Measurements from ENCODE around the gene PUS3.
A peak's percentile ranks its signal among the peaks of the same experiment; 100 is the strongest.

The PUS3 gene

DNA sequence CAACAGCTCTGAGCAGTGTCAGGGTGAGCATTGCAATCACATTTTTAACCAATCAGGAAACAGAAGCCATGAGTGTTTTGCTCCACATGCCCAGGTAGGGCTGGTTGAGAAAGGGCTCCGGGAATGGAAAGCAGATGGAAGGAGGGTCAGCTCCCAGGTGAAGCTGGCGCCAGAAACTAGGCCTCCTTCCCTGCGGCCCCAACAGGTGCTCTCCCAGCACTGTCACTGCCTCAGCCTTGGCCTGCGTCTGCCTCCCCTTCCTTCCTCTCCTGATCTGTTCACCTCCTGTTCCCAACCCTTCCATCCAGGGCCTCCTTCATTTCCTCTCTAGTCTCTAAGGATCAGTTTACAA is 38.2 kb upstream of the PUS3 start:
- no peak for DNase-seq

- DNase-seq, result no peak
Observed at GRCh38 chr11:125940145-125940544, 37.1 kb upstream of the PUS3 start.

- DNase-seq, result no peak
Observed at GRCh38 chr11:125939081-125939521, 36.1 kb upstream of the PUS3 start.

DNA sequence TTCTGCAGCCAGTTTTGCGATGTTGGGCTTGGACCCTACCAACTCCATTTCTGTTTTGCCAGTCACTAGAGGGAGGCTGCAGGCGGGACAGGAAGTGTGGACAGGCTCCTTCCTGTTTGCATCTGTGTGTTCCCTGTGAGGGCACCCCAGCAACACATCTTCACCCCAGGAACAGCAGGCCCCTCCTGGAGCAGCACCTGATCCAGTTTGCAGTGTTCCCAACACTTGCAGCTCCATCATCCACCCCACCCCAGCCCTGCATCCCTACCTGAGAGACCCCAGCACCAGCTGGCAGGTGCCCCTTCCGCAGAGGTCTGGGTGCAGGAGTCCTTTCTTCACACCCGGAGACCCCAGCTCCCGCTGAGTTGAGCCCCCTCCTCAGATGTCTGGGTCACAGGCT is 35.4 kb upstream of the PUS3 start:
- no peak for DNase-seq

DNA sequence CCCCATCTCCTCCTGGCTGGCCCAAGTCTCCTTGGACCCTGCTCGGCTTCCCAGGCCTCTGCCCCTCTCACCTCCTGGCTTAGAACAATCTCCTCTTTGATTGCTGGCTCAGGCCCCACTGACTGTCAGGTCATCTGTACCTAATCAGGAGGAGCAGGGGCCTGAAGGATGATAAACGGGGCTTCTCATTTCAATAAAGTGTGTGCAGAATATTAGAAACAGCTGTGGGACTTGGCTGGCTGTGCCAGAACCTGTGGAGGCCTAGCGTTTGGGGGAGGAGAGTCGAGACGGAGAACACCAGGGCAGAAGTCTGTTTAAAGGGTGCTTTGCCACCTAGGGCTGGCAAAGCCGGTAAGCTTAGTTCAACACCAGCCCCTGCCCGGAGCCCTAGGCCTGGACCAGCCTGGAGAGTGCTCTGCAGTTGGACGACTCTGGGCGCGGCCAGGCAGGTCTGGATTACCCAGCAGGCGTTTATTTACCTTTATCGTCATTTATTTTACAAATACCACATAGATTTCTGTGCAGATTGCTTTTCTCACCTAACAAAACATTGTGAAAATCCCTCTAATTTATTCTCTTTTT is 32.7 kb upstream of the PUS3 start:
- no peak for DNase-seq

GRCh38 chr11:125935056-125935455 is 32.0 kb upstream of the PUS3 start:
- DNase-seq, result no peak

GRCh38 chr11:125934473-125934872 is 31.5 kb upstream of the PUS3 start:
- DNase-seq, result no peak

- DNase-seq, result no peak
Observed at GRCh38 chr11:125933030-125933813, 30.2 kb upstream of the PUS3 start.

- DNase-seq, result no peak
Observed at GRCh38 chr11:125932301-125932700, 29.3 kb upstream of the PUS3 start.

- DNase-seq, result no peak
Observed at GRCh38 chr11:125931668-125932067, 28.7 kb upstream of the PUS3 start.

GRCh38 chr11:125931116-125931515 is 28.1 kb upstream of the PUS3 start:
- DNase-seq, result no peak

GRCh38 chr11:125930076-125930450 is 27.1 kb upstream of the PUS3 start:
- no peak for DNase-seq

GRCh38 chr11:125929445-125930075 is 26.6 kb upstream of the PUS3 start:
- DNase-seq, result no peak

DNA sequence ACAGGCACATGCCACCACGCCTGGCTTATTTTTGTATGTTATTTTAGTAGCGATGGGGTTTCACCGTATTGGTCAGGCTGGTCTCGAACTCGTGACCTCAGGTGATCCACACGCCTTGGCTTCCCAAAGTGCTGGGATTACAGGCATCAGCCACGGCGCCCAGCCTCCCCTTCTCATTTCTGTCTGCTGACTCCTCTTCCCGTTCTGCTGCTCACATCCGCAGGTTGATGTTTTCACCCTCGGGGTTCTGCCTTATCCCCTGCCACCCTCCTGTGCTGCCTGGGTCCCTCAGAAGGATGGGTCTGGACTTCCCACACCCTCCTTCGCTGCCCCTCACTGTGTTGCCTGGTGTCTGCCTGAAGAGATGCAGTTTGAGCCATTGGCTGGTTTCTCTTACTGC is 23.7 kb upstream of the PUS3 start:
- no peak for DNase-seq

- DNase-seq, result no peak
Observed at GRCh38 chr11:125925804-125926203, 22.8 kb upstream of the PUS3 start.

DNA sequence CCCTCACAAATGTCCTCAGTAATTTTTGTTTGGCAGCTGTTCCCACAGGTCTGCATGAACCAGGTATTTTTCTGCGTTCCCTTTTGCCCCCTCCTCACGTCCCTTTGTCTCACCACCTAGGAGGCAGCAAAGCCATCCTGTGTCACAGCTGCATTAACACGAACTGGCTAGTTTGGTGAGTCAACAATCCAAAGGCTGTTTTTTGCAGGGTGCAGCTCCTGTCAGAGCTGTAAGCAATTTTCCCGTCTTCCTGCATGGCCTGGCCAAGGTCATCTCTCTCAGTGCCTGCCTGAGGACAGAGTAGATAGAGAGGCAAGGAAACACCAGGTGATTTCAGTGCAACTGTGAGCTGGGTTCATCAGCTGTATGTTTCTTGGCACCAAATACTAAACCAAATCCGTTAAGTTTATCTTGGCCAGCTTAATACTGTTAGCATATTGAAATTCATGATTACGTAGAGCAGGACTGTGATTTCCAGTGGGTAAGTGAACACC is 22.3 kb upstream of the PUS3 start:
- DNase-seq, result no peak

DNA sequence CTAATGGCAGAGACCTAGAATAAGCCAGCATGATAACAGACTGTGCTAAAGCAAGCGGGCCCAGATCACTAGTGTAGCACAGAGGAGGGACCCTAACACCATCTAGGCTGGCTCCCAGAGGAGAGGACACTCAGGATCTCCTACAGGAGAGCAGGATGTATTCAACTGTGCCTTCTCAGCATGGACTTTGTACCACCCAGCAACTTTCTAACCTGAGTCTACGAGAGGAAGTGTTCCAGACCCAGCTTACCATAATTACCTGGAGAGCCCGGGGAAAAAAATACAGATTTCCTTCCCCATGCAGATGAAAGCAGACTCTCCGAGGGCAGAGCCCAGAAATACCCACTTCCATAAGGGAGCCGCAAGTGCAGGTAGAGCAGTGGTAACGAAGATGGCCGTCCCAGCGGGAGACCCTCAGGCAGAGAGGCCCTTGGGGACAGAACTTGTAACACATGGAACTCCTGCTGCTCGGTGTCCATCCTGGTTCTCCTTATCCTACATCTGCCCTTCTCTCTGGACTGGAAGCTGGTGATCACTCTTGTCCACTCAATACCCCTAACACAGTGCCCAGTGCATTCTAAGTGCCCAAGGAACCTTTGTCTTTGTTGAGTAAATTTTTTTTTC is 21.5 kb upstream of the PUS3 start:
- DNase-seq, result no peak

DNA sequence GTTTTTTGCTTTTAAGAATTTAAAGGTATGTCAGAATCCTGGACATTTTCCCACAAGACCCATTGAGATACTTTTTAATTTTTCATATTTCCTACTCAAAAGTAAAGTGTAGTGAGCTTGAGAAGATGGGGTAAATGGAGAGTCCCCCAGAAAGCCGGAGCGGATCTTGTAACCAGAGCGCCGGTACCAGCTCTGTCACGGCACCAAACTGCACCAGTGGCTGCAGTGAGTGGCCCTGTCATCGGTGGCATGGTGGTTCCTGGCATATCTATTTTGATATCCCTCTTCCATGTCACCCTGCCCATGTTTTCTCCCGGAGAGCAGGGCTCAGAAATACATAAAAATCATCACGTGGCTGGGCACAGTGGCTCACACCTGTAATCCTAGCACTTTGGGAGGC is 20.6 kb upstream of the PUS3 start:
- DNase-seq, result no peak

- peak; percentile 47 for DNase-seq
Observed at GRCh38 chr11:125923012-125923579, 20.1 kb upstream of the PUS3 start.

- no peak for DNase-seq
Observed at GRCh38 chr11:125922156-125922555, 19.1 kb upstream of the PUS3 start.

DNA sequence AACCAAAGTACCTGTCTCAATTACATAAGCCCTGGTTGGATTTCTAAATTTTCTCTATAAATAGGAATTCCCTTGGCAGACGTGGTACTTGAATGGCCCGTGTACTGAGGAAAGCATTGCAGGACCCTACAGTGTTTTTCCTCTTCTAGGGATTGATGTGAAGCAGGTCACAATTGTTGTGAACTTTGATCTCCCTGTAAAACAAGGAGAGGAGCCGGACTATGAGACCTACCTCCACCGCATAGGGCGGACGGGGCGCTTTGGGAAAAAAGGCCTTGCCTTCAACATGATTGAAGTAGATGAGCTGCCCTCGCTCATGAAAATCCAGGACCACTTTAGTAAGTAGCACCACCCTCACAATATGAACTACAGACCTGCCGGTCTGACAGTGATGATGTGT is 18.0 kb upstream of the PUS3 start:
- no peak for DNase-seq

GRCh38 chr11:125918140-125918840 is 15.3 kb upstream of the PUS3 start:
- no peak for DNase-seq

All from activated naive CD4-positive, alpha-beta T cell treated with Interleukin-2 at 50 U/mL for 16 hours (primary cell).